Measurements from ENCODE around the gene PDCD4.
A peak's percentile ranks its signal among the peaks of the same experiment; 100 is the strongest.

PDCD4 gene

GRCh38 chr10:110843031-110843430, 28.7 kb upstream of the PDCD4 start:
- DNase-seq = no peak

GRCh38 chr10:110843796-110844616, 27.7 kb upstream of the PDCD4 start:
- DNase-seq = no peak

GRCh38 chr10:110844617-110844881, 27.2 kb upstream of the PDCD4 start:
- no peak for DNase-seq

- no peak for DNase-seq
Observed at GRCh38 chr10:110845192-110845755, 26.5 kb upstream of the PDCD4 start.

- DNase-seq = no peak
Observed at GRCh38 chr10:110845756-110846620, 25.7 kb upstream of the PDCD4 start.

GRCh38 chr10:110847374-110847773, 24.4 kb upstream of the PDCD4 start:
- DNase-seq = no peak

- no peak for DNase-seq
Observed at GRCh38 chr10:110848106-110848505, 23.6 kb upstream of the PDCD4 start.

- DNase-seq = no peak
Observed at GRCh38 chr10:110850099-110850498, 21.6 kb upstream of the PDCD4 start.

- DNase-seq = no peak
Observed at GRCh38 chr10:110851020-110851612, 20.6 kb upstream of the PDCD4 start.

- no peak for DNase-seq
Observed at GRCh38 chr10:110852255-110852896, 19.4 kb upstream of the PDCD4 start.

- DNase-seq = no peak
Observed at GRCh38 chr10:110852947-110853346, 18.8 kb upstream of the PDCD4 start.

GRCh38 chr10:110853921-110854605, 17.7 kb upstream of the PDCD4 start:
- DNase-seq = no peak

GRCh38 chr10:110857265-110858171, 14.2 kb upstream of the PDCD4 start:
- no peak for DNase-seq

GRCh38 chr10:110858297-110858934, 13.3 kb upstream of the PDCD4 start:
- no peak for DNase-seq

GRCh38 chr10:110859206-110859972, 12.3 kb upstream of the PDCD4 start:
- no peak for DNase-seq

GRCh38 chr10:110859973-110860376, 11.8 kb upstream of the PDCD4 start:
- DNase-seq = no peak

GRCh38 chr10:110860576-110861241, 11.0 kb upstream of the PDCD4 start:
- peak in 2 of 4 experiments; percentile 20 to 22 for DNase-seq

- no peak for DNase-seq
Observed at GRCh38 chr10:110861476-110861875, 10.3 kb upstream of the PDCD4 start.

- no peak for DNase-seq
Observed at GRCh38 chr10:110861930-110862649, 9.6 kb upstream of the PDCD4 start.

Data from activated CD4-positive, CD25-positive, alpha-beta regulatory T cell (primary cell).